Effector memory CD8-positive, alpha-beta T cell (primary cell): ENCODE data around the gene NDUFB8.

ENCODE experiments used
- ATAC-seq: fragments of 150-1000 bp; cut with Tn5 transposase; replicated peaks from 2 replicates; pipeline ENCODE4 v1.10.0; 2021; ENCODE audit warnings: mild to moderate bottlenecking, moderate library complexity
- DNase-seq, 3 experiments: peaks; one replicate each; pipeline ENCODE4 v3.0.0; 2021
- H3K27ac Mint-ChIP-seq, 2 donors: one replicate each; pipeline ENCODE4 v1.8.0; 2022; ENCODE audit warnings: mild to moderate bottlenecking in 2 of 2, mixed read lengths in 2 of 2, moderate library complexity in 2 of 2
- H3K27me3 Mint-ChIP-seq, 2 donors: one replicate each; pipeline ENCODE4 v1.8.0; 2022; ENCODE audit warnings: mixed read lengths in 2 of 2
- H3K36me3 Mint-ChIP-seq: one replicate; pipeline ENCODE4 v1.8.0; 2022; ENCODE audit warnings: mild to moderate bottlenecking, moderate library complexity, mixed read lengths; ENCODE audit not compliant: insufficient read depth
- H3K4me1 Mint-ChIP-seq, 2 donors: one replicate each; pipeline ENCODE4 v1.8.0; 2022; ENCODE audit warnings: low read depth in 2 of 2, mixed read lengths in 2 of 2
- H3K4me3 Mint-ChIP-seq, 2 donors: one replicate each; pipeline ENCODE4 v1.8.0; 2022; ENCODE audit warnings: mild to moderate bottlenecking in 2 of 2, mixed read lengths in 2 of 2, moderate library complexity in 2 of 2
- H3K9me3 Mint-ChIP-seq, 2 donors: one replicate each; pipeline ENCODE4 v1.8.0; 2022; ENCODE audit warnings: mixed read lengths in 2 of 2

NDUFB8 gene

DNA sequence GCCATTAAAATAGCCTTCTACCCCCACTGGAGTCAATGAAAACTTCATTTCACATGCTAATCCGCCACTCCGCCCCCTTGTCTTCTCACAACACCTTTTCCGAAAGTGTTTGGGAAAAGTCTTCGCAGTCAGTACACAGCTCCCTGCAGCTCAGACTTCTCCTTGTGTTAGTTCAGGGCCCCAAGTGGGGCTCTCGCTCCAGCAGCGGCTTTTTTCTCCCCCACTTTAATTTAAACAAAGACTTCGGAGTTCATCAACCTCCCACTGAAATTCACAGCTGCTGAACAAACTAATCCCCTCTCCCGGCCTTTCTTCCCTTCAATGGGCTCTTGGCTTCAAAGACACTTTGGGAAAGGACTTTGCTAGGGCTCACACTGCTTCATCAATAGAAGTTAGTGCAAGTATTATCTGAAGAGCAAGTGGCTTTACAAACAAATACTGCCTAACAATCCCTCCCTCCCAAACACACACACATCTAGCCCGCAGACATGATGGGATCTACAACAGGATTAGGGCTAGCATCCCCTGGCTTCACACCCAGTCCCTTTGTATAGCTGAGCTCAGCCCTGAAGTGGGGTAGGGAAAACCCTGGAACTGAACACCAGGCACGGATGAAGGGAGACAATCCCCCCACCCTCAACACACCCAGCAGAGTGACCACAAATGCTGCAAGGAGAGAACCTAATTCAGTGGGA, 43.7 kb downstream of the NDUFB8 start:
- Mint-ChIP-seq H3K4me1 (peaks cover 13 to 14% of the 10 kb centered on the region in 2 donors), H3K9me3 (no peaks in the 10 kb centered on the region), H3K36me3 (peaks cover 20% of the 10 kb centered on the region), H3K4me3 (no peak overlapping the region), H3K27me3 (peaks cover 7 to 9% of the 10 kb centered on the region in 2 donors), H3K27ac (peak overlapping the region in 1 of 2 donors; percentile 50)
- no peak for DNase-seq
- ATAC-seq: no peak

DNA sequence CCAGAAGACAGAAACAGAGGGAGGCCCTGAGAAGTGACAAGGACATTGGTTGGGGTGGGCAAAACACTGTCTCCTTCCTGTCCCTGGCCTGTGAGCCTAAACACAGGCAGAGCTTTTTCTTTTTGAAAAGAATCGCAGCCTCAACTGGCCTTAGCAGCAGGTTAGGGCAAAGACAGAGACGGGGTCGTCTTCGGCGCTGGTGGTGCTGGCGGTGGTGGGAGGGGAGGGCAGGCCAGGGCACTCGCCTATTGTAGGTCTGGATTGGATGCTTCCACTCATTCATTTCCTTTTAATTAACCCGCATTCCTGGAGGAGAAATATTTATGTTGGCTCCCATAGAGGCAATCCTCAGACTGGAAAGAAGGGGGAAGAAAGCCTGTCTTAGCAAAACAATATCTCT, 44.3 kb downstream of the NDUFB8 start:
- Mint-ChIP-seq H3K27me3 (peaks cover 13 to 15% of the 10 kb centered on the region in 2 donors), H3K4me3 (no peak overlapping the region), H3K36me3 (peaks cover 20% of the 10 kb centered on the region), H3K27ac (peak overlapping the region in 1 of 2 donors; percentile 50), H3K9me3 (no peaks in the 10 kb centered on the region), H3K4me1 (peaks cover 13 to 14% of the 10 kb centered on the region in 2 donors)
- DNase-seq (no peak), ATAC-seq (no peak)

DNA sequence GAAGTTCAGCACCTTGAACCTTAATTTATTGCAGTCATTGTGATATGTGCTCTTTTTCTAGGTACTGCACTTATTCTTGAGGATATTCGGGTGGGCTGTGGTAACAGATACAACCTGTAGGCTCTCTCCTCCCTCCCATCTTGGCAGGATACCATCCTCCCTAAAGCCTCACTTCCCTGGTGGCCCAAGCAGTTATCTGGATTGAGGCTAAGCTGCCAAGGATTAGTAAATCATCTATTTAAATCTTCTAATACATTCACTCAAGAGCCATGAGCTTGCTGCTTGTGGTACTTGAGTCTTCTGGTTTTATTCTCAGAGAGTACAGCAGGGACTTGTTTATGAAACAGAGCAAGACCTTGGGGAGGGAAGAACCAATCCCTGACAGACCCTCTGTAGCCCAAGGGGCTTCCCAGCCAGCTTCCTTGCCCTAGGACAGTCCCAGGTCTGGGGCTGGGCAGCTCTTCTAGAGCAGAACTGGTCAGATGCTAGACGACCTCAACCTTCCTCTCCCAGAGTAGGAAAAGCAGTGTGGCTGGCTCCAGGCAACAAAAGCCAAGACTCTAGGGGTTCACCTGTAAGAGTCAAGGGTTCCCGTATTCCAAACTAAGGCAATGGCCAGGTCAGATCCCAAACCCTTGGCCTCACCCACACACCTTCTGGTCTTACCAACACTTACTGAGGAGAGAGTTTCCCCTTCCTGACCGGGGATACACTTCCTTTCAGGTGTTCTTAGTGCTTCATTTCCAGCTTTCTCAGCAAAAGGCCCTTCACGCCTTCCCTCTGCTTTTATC, 45.6 kb downstream of the NDUFB8 start:
- Mint-ChIP-seq H3K4me3 (peak overlapping the region; percentile 82 to 91), H3K27ac (peak overlapping the region in 1 of 2 donors; percentile 9)
- no peak for DNase-seq

DNA sequence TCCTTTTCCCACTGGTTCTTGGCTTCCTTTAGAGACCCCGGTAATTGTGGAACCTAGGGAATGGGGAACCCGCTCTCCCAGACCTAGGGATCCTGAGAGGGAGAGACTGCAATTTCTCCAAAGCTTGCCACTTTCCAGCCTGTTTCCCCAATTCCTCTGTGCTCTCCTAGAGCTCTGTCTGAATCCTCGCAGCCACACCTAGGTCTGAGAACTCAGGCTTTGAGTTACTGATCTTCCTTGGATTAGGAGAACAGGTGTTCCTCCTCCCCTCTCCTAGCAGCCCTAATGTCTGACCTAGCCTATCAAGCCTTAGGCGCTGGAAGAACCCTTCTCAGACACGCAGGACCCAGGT, 46.9 kb downstream of the NDUFB8 start:
- Mint-ChIP-seq H3K27me3 (peaks cover 38 to 39% of the 10 kb centered on the region in 2 donors), H3K9me3 (no peaks in the 10 kb centered on the region), H3K4me3 (peak overlapping the region; percentile 82 to 91), H3K4me1 (peaks cover 13 to 14% of the 10 kb centered on the region in 2 donors), H3K27ac (peak overlapping the region in 1 of 2 donors; percentile 21), H3K36me3 (peaks cover 3% of the 10 kb centered on the region)
- DNase-seq (no peak), ATAC-seq (no peak)

More for the DNA sequence above, 45.6 kb downstream of the NDUFB8 start:
- ATAC-seq: no peak
- no peaks in the 10 kb centered on the region for H3K9me3 Mint-ChIP-seq
- peaks cover 13 to 14% of the 10 kb centered on the region in 2 donors for H3K4me1 Mint-ChIP-seq
- H3K27me3 Mint-ChIP-seq: peaks cover 26 to 27% of the 10 kb centered on the region in 2 donors
- H3K36me3 Mint-ChIP-seq: peaks cover 10% of the 10 kb centered on the region

DNA sequence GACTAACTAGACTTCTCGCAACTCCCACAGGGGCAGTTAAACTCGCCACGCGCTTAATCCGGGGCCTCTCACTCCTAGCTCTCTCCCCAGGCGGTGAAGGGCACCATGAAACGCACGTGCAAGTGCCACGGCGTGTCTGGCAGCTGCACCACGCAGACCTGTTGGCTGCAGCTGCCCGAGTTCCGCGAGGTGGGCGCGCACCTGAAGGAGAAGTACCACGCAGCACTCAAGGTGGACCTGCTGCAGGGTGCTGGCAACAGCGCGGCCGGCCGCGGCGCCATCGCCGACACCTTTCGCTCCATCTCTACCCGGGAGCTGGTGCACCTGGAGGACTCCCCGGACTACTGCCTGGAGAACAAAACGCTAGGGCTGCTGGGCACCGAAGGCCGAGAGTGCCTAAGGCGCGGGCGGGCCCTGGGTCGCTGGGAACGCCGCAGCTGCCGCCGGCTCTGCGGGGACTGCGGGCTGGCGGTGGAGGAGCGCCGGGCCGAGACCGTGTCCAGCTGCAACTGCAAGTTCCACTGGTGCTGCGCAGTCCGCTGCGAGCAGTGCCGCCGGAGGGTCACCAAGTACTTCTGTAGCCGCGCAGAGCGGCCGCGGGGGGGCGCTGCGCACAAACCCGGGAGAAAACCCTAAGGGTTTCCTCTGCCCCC, 47.4 kb downstream of the NDUFB8 start:
- peaks cover 3% of the 10 kb centered on the region for H3K36me3 Mint-ChIP-seq
- peaks cover 38 to 39% of the 10 kb centered on the region in 2 donors for H3K27me3 Mint-ChIP-seq
- H3K4me1 Mint-ChIP-seq: peaks cover 13 to 14% of the 10 kb centered on the region in 2 donors
- peak; percentile 54 to 62 (median 57) for DNase-seq
- H3K27ac Mint-ChIP-seq: peak overlapping the region; percentile 13 to 39
- ATAC-seq: peak; percentile 66
- H3K9me3 Mint-ChIP-seq: no peaks in the 10 kb centered on the region
- H3K4me3 Mint-ChIP-seq: peak overlapping the region; percentile 82 to 91

DNA sequence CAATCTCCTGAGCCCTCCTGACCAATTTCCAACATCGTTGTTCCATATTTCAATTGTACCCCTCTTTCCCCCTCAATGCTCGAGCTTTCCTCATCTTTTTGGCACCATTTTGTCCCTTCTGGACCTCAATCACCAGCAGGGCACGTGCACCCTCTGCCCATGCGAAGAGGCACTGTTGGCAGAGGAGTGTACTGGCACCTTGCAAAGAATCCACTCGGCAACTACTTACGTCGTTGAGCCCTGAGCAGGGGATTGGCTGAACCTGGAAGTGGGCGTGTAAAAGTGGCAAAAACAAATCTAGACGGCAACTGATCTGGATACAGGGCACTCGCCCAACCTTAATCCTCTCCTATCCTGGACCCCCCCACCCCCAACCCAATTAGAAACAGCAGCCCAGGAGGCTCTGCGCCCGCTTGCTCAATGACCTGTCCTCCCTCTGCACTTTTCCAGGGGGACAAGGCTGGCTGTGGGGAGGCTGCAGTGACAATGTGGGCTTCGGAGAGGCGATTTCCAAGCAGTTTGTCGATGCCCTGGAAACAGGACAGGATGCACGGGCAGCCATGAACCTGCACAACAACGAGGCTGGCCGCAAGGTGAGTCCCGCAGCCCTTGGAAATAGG, 48.1 kb downstream of the NDUFB8 start:
- Mint-ChIP-seq H3K4me3 (peak overlapping the region; percentile 82 to 91), H3K27me3 (peaks cover 38 to 39% of the 10 kb centered on the region in 2 donors), H3K36me3 (peaks cover 3% of the 10 kb centered on the region), H3K9me3 (no peaks in the 10 kb centered on the region), H3K27ac (no peak overlapping the region), H3K4me1 (peaks cover 13 to 14% of the 10 kb centered on the region in 2 donors)
- peak; percentile 93 for ATAC-seq
- peak; percentile 92 to 99 (median 96) for DNase-seq

DNA sequence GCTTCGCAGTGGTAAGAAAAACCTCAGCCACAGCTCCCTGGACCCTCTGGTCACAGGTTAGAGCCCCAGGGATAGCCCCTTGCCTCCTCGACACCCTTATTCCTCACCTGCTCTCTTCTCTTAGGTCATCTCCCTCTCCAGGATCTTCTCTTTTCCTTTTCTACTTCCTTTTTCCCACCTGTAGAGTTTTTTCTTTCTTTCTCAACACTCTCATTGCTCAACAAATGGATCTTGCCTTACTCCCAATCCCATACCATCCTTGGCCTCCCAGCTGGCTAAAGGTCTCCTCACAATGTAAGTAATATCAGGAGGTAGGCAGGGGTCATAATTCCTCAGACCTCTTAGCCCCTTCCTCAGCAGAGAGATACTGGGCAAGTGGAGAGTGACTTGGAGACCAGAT, 49.7 kb downstream of the NDUFB8 start:
- ATAC-seq: no peak
- peaks cover 38 to 39% of the 10 kb centered on the region in 2 donors for H3K27me3 Mint-ChIP-seq
- H3K9me3 Mint-ChIP-seq: no peaks in the 10 kb centered on the region
- peaks cover 13 to 14% of the 10 kb centered on the region in 2 donors for H3K4me1 Mint-ChIP-seq
- H3K36me3 Mint-ChIP-seq: peaks cover 3% of the 10 kb centered on the region
- no peak for DNase-seq
- no peak overlapping the region for H3K4me3 Mint-ChIP-seq
- no peak overlapping the region for H3K27ac Mint-ChIP-seq

DNA sequence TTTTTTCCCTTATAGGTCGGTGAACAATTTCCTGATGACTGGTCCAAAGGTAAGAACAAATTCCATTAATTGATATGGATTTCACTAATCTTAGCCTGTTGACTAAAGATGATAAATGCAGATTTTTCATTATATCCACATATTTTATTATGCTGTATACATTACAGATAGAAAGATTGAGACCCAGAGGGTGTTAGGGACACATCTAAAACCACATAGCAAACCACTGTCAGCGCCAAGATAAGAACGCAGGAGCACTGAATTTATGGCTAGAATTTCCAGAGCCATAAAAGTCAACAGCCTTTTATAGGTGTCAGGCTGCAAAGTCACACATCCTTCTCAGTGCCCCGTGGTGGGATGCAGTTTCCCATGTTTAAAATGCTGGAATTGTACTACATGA, 50.6 kb downstream of the NDUFB8 start:
- DNase-seq (no peak), ATAC-seq (no peak)
- H3K9me3 Mint-ChIP-seq: no peaks in the 10 kb centered on the region
- H3K27ac Mint-ChIP-seq: no peak overlapping the region
- H3K4me1 Mint-ChIP-seq: peaks cover 13 to 14% of the 10 kb centered on the region in 2 donors
- H3K27me3 Mint-ChIP-seq: peaks cover 38 to 39% of the 10 kb centered on the region in 2 donors
- peaks cover 3% of the 10 kb centered on the region for H3K36me3 Mint-ChIP-seq
- H3K4me3 Mint-ChIP-seq: no peak overlapping the region

DNA sequence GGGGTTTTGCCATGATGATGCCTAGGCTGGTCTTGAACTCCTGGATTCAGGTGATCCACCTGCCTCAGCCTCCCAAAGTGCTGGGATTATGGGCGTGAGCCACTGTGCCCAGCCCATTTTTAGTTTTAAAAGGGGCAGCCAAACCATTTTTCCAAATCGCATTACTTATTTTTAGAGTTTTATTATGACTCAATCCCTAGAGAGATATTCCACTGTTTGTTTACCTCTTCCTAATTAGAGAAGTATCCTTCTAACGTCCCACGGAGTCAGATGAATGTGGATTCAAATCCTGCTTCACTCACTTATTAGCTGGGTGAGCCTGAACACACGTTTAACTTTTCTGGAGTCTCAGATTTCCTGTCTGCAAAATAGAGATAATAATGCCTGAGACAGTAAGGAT, 51.7 kb downstream of the NDUFB8 start:
- Mint-ChIP-seq H3K4me3 (no peak overlapping the region), H3K9me3 (no peaks in the 10 kb centered on the region), H3K27ac (no peak overlapping the region), H3K27me3 (peaks cover 38 to 48% of the 10 kb centered on the region in 2 donors), H3K36me3 (peaks cover 3% of the 10 kb centered on the region), H3K4me1 (peaks cover 10 to 13% of the 10 kb centered on the region in 2 donors)
- DNase-seq (no peak), ATAC-seq (no peak)
